GM21723 (cell line): ENCODE results near the gene SINHCAF.

ENCODE experiments used
- ATAC-seq: cut with Tn5 transposase; IDR thresholded peaks from one replicate; pipeline ENCODE4 v1.9.1; 2021; ENCODE audit warnings: mild to moderate bottlenecking, moderate library complexity; ENCODE audit not compliant: unreplicated experiment

SINHCAF gene

GRCh38 chr12:31337952-31338351 lies 12.0 kb upstream of the SINHCAF start:
- ATAC-seq, result no peak

- no peak for ATAC-seq
Observed at GRCh38 chr12:31331242-31331641, 5.3 kb upstream of the SINHCAF start.

- no peak for ATAC-seq
Observed at GRCh38 chr12:31326736-31327659, 1.0 kb upstream of the SINHCAF start.

GRCh38 chr12:31325524-31325875 lies 450 bp downstream of the SINHCAF start:
- ATAC-seq, result peak; percentile 2

GRCh38 chr12:31324845-31325523 lies 966 bp downstream of the SINHCAF start:
- peak; percentile 9 for ATAC-seq

GRCh38 chr12:31324116-31324844 lies 1.7 kb downstream of the SINHCAF start:
- ATAC-seq, result peak; percentile 35

GRCh38 chr12:31323391-31324115 lies 2.4 kb downstream of the SINHCAF start:
- ATAC-seq, result peak; percentile 27

- no peak for ATAC-seq
Observed at GRCh38 chr12:31322801-31323207, 3.1 kb downstream of the SINHCAF start.

- no peak for ATAC-seq
Observed at GRCh38 chr12:31321897-31322228, 4.1 kb downstream of the SINHCAF start.

GRCh38 chr12:31321186-31321896 lies 4.6 kb downstream of the SINHCAF start:
- no peak for ATAC-seq

- no peak for ATAC-seq
Observed at GRCh38 chr12:31318657-31319269, 7.2 kb downstream of the SINHCAF start.

GRCh38 chr12:31317471-31318395 lies 8.2 kb downstream of the SINHCAF start:
- ATAC-seq, result peak; percentile 45

GRCh38 chr12:31316891-31317290 lies 9.1 kb downstream of the SINHCAF start:
- ATAC-seq, result no peak

- no peak for ATAC-seq
Observed at GRCh38 chr12:31315784-31316465, 10.0 kb downstream of the SINHCAF start.

GRCh38 chr12:31315044-31315715 lies 10.8 kb downstream of the SINHCAF start:
- no peak for ATAC-seq

GRCh38 chr12:31312431-31312830 lies 13.5 kb downstream of the SINHCAF start:
- ATAC-seq, result no peak

GRCh38 chr12:31311634-31312258 lies 14.2 kb downstream of the SINHCAF start:
- ATAC-seq, result no peak
